Stomach (tissue), 9 donors: Measurements from ENCODE around the gene CALN1. TPM values are rescaled to one million over a fixed set of nuclear protein-coding genes. Genes with fewer than 3 reads are reported as not detected.
"Not testable (repeated sequence)": the region's sequence is repeated elsewhere in the genome, so short reads cannot be mapped to it uniquely, and the experiment has no call there.

Experiments
- DNase-seq, 2 donors: peaks; one replicate each; pipeline versions ENCODE4 v3.0.0 to v3.0.0-alpha.2; 2013 to 2019
- H3K27ac ChIP-seq, 5 donors: fragments of 200-600 bp in 4 of 5; sonication (generic) in 4 of 5; one replicate each; pipeline ENCODE4 v1.5.1; 2013 to 2019; ENCODE audit warnings: mild to moderate bottlenecking in 1 of 5, moderate library complexity in 1 of 5
- H3K27me3 ChIP-seq, 3 donors: fragments of 200-600 bp; sonication (generic); one replicate each; pipeline ENCODE4 v1.5.1; 2017 to 2019; ENCODE audit warnings: mixed run types in 1 of 3
- H3K36me3 ChIP-seq, 4 donors: fragments of 200-600 bp; sonication (generic); 1 replicate in 3 of 4; 2 replicates in 1 of 4; pipeline ENCODE4 v1.5.1; 2016 to 2019
- H3K4me1 ChIP-seq, 4 donors: fragments of 200-600 bp; sonication (generic); one replicate each; pipeline ENCODE4 v1.5.1; 2016 to 2019
- H3K4me3 ChIP-seq, 4 donors: fragments of 200-600 bp; sonication (generic) in 3 of 4; one replicate each; pipeline ENCODE4 v1.5.1; 2016 to 2019; ENCODE audit warnings: mild to moderate bottlenecking in 1 of 4
- H3K9me3 ChIP-seq, 4 donors: fragments of 200-600 bp; sonication (generic); one replicate each; pipeline ENCODE4 v1.5.1; 2016 to 2019
- CTCF ChIP-seq, 7 experiments: fragments of 450-650 bp in 4 of 7; fragments of 200-600 bp in 3 of 7; sonication (generic) in 3 of 7; IDR thresholded peaks; one replicate each; pipeline ENCODE4 v1.5.1; 2016 to 2019; ENCODE audit warnings: antibody characterized with exemption in 7 of 7, control low read depth in 2 of 7, mild to moderate bottlenecking in 1 of 7
- EP300 ChIP-seq: sonication (generic); formaldehyde crosslinking; IDR thresholded peaks from one replicate; pipeline ENCODE4 v1.6.1; 2017; ENCODE audit warnings: antibody characterized with exemption
- POLR2A ChIP-seq, 4 donors: fragments of 450-650 bp; IDR thresholded peaks; one replicate each; pipeline ENCODE4 v1.6.1; 2016; ENCODE audit warnings: antibody characterized with exemption in 4 of 4, control low read depth in 2 of 4, mild to moderate bottlenecking in 1 of 4, moderate library complexity in 1 of 4
- POLR2AphosphoS5 ChIP-seq, 3 donors: sonication (generic); formaldehyde crosslinking; IDR thresholded peaks; one replicate each; pipeline ENCODE4 v1.6.1; 2016; ENCODE audit warnings: antibody characterized with exemption in 3 of 3
- WGBS, 5 donors: extraction: QIAGEN DNeasy Blood & Tissue Kit in 3 of 5; methylation state at CpG; one replicate each; pipeline versions ENCODE4 v1.1.5 to v1.1.7; 2013 to 2018; 5-methylcytosine and 5-hydroxymethylcytosine counted together
- intact Hi-C: fragments of 100-400 bp; cut with DNase I; formaldehyde crosslinking; loops from one replicate; pipeline ENCODE4 v1.15.1; 2023; ENCODE audit warnings: low total_unique reads
- polyA plus RNA-seq, 3 donors: library from polyadenylated mRNA; stranded (reverse); fragments of 200-250 nt; gene quantifications; one replicate each; pipeline ENCODE4 v1.2.3, GENCODE V29; 2013
- total RNA-seq, 5 donors: library from RNA; depleted of rRNA; stranded (reverse); fragments of >200 nt; gene quantifications; one replicate each; pipeline versions ENCODE4 v1.1.0 to v1.2.3, GENCODE V29; 2014 to 2016
- donor health status: healthy with polysubstance abuse.
- donor health status: Bipolar disorder and iron deficiency.
- donor health status: healthy.

CALN1 gene
- total and polyA plus RNA-seq, 8 donors, result under 0.01 to 51.9 (median 0.37) TPM; not detected in 5

GRCh38 chr7:72211175-72211574 is 201.0 kb downstream of the CALN1 start:
- Histone ChIP-seq H3K27ac (no peak overlapping the region), H3K4me3 (no peak overlapping the region), H3K9me3 (peaks cover 0 to 6% (median 0%) of the 10 kb centered on the region in 4 donors), H3K27me3 (no peaks in the 10 kb centered on the region), H3K36me3 (no peaks in the 10 kb centered on the region), H3K4me1 (no peaks in the 10 kb centered on the region)
- TF ChIP-seq CTCF (IDR thresholded peaks at IDR 0.05), result no peak
- TF ChIP-seq POLR2AphosphoS5 (IDR thresholded peaks at IDR 0.05), result no peak
- no peak for TF ChIP-seq EP300
- DNase-seq, result no peak
- 85 to 95% (median 90%) methylated on average over 3 of the region's 3 CpGs for WGBS, 5 donors
- intact Hi-C loops, result no loop called here

GRCh38 chr7:72209006-72209405 is 203.1 kb downstream of the CALN1 start:
- H3K36me3 ChIP-seq, H3K9me3 ChIP-seq, intact Hi-C loops, H3K27me3 ChIP-seq, H3K27ac ChIP-seq, H3K4me1 ChIP-seq, DNase-seq, H3K4me3 ChIP-seq: not testable (repeated sequence)

GRCh38 chr7:72196176-72196575 is 216.0 kb downstream of the CALN1 start:
- Histone ChIP-seq H3K4me1 (no peaks in the 10 kb centered on the region), H3K9me3 (peaks cover 0 to under 1% (median 0%) of the 10 kb centered on the region in 4 donors), H3K27ac (no peak overlapping the region), H3K36me3 (no peaks in the 10 kb centered on the region), H3K27me3 (no peaks in the 10 kb centered on the region), H3K4me3 (no peak overlapping the region)
- intact Hi-C loops, result no loop called here
- TF ChIP-seq POLR2A (IDR thresholded peaks at IDR 0.05) (no peak), CTCF (IDR thresholded peaks at IDR 0.05) (no peak), POLR2AphosphoS5 (IDR thresholded peaks at IDR 0.05) (no peak), EP300 (no peak)
- 90 to 95% (median 92%) methylated on average over 9 of the region's 9 CpGs for WGBS, 5 donors
- DNase-seq, result no peak

GRCh38 chr7:72190919-72191318 is 221.2 kb downstream of the CALN1 start:
- 80 to 96% (median 85%) methylated on average over 10 of the region's 10 CpGs for WGBS, 5 donors
- H3K27ac ChIP-seq, result no peak overlapping the region

More at GRCh38 chr7:72190919-72191318, 221.2 kb downstream of the CALN1 start:
- Histone ChIP-seq H3K4me3 (no peak overlapping the region), H3K9me3 (peaks cover 0 to 4% (median 0%) of the 10 kb centered on the region in 4 donors), H3K36me3 (no peaks in the 10 kb centered on the region), H3K27me3 (no peaks in the 10 kb centered on the region), H3K4me1 (no peaks in the 10 kb centered on the region)
- intact Hi-C loops, result no loop called here
- no peak for TF ChIP-seq POLR2A (IDR thresholded peaks at IDR 0.05)
- no peak for TF ChIP-seq POLR2AphosphoS5 (IDR thresholded peaks at IDR 0.05)
- no peak for TF ChIP-seq CTCF (IDR thresholded peaks at IDR 0.05)
- no peak for TF ChIP-seq EP300
- no peak for DNase-seq
